Keratinocyte (primary cell): ENCODE results near the gene IRF4.

ENCODE experiments used
- EZH2 ChIP-seq: IDR thresholded peaks from one replicate; pipeline ENCODE4 v1.6.1; 2012; ENCODE audit warnings: inconsistent platforms, mild to moderate bottlenecking, low read length, moderate library complexity
- TF ChIP-seq, protein P1 (sequence below), 3 experiments: IDR thresholded peaks in 1 of 3; conservative IDR thresholded peaks in 1 of 3; optimal IDR thresholded peaks in 1 of 3; 2 replicates in 2 of 3; 3 replicates in 1 of 3; pipeline versions ENCODE3 to v1.5.1; 2011; ENCODE audit warnings: low read length in 3 of 3, mild to moderate bottlenecking in 3 of 3, moderate library complexity in 2 of 3, control low read depth in 1 of 3, inconsistent platforms in 1 of 3; ENCODE audit not compliant: insufficient read depth in 2 of 3; ENCODE audit errors: extremely low read depth in 1 of 3

DNA sequence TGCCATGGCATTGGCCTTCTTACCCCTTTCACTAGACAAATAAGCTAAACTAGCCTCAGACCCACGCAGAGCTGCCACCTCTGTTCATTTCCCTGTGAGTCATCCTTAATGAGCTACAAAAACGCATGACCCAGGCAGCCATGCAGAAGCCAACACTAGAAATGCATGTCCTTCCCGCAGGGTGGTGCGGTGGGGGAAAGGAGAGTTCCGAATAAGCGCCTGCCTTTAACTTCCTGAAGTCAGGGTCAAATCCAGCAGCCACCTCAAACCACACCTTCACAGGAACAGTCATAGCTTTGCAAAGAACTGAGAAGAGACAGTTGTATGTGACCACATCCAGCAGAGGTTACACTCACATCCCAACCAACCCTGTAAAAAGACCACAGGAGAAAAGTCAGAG, 40.4 kb downstream of the IRF4 start:
- TF ChIP-seq, protein P1, sequence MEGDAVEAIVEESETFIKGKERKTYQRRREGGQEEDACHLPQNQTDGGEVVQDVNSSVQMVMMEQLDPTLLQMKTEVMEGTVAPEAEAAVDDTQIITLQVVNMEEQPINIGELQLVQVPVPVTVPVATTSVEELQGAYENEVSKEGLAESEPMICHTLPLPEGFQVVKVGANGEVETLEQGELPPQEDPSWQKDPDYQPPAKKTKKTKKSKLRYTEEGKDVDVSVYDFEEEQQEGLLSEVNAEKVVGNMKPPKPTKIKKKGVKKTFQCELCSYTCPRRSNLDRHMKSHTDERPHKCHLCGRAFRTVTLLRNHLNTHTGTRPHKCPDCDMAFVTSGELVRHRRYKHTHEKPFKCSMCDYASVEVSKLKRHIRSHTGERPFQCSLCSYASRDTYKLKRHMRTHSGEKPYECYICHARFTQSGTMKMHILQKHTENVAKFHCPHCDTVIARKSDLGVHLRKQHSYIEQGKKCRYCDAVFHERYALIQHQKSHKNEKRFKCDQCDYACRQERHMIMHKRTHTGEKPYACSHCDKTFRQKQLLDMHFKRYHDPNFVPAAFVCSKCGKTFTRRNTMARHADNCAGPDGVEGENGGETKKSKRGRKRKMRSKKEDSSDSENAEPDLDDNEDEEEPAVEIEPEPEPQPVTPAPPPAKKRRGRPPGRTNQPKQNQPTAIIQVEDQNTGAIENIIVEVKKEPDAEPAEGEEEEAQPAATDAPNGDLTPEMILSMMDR (optimal IDR thresholded peaks at IDR 0.05 in 1 of 3, IDR thresholded peaks at IDR 0.05 in 1 of 3, conservative IDR thresholded peaks at IDR 0.05 in 1 of 3; ENCODE audit: extremely low read depth in 1 of 3, insufficient read depth in 2 of 3, low read length in 3 of 3): no peak
- no peak for TF ChIP-seq EZH2
